Aorta (tissue), 5 donors: Measurements from ENCODE around the gene ARHGEF26. TPM values are rescaled to one million over a fixed set of nuclear protein-coding genes. Genes with fewer than 3 reads are reported as not detected.

Experiments
- ATAC-seq: fragments of 200-7000 bp; cut with Tn5 transposase; one replicate; pipeline ENCODE4 v1.9.1; 2022; ENCODE audit warnings: moderate library complexity; ENCODE audit not compliant: low FRiP score
- DNase-seq, 2 donors: peaks; one replicate each; pipeline ENCODE4 v3.0.0-alpha.2; 2020
- H3K27ac ChIP-seq, 2 donors: one replicate each; pipeline ENCODE4 v1.5.1; 2013; ENCODE audit warnings: low read length in 2 of 2, mild to moderate bottlenecking in 2 of 2, moderate library complexity in 2 of 2, control low read depth in 1 of 2, inconsistent platforms in 1 of 2, low read depth in 1 of 2
- H3K27me3 ChIP-seq, 2 donors: one replicate each; pipeline ENCODE4 v1.6.1; 2013; ENCODE audit warnings: control low read depth in 1 of 2, low read length in 1 of 2, mild to moderate bottlenecking in 1 of 2, moderate library complexity in 1 of 2; ENCODE audit not compliant: insufficient read depth in 2 of 2, control insufficient read depth in 1 of 2
- H3K36me3 ChIP-seq, 2 donors: one replicate each; pipeline ENCODE4 v1.6.1; 2013; ENCODE audit warnings: control low read depth in 1 of 2, low read length in 1 of 2, mild to moderate bottlenecking in 1 of 2; ENCODE audit not compliant: insufficient read depth in 2 of 2, control insufficient read depth in 1 of 2
- H3K4me1 ChIP-seq, 2 donors: one replicate each; pipeline ENCODE4 v1.6.1; 2013; ENCODE audit warnings: low read length in 2 of 2, control low read depth in 1 of 2, mild to moderate bottlenecking in 1 of 2, moderate library complexity in 1 of 2; ENCODE audit not compliant: insufficient read depth in 2 of 2, control insufficient read depth in 1 of 2
- H3K4me3 ChIP-seq, 2 donors: one replicate each; pipeline ENCODE4 v1.5.1; 2013; ENCODE audit warnings: low read length in 2 of 2, control low read depth in 1 of 2, mild to moderate bottlenecking in 1 of 2
- H3K9me3 ChIP-seq: one replicate; pipeline ENCODE4 v1.6.1; 2013; ENCODE audit warnings: mild to moderate bottlenecking, low read length; ENCODE audit not compliant: control insufficient read depth
- WGBS, 2 donors: extraction: QIAGEN DNeasy Blood & Tissue Kit; methylation state at CpG; one replicate each; pipeline ENCODE4 v1.1.7; 2013; 5-methylcytosine and 5-hydroxymethylcytosine counted together
- intact Hi-C, 2 donors: fragments of 100-400 bp; cut with DNase I; formaldehyde crosslinking; loops; one replicate each; pipeline versions ENCODE4 v1.14.2 to v1.15.0; 2022
- polyA plus RNA-seq, 2 donors: library from polyadenylated mRNA; stranded (reverse); fragments of 200-250 nt; gene quantifications; one replicate each; pipeline ENCODE4 v1.2.3, GENCODE V29; 2013
- total RNA-seq, 2 donors: library from RNA; stranded (reverse); fragmentation: NEBNext Ultra II Directional; extraction: Animal tissue kit (Norgen Biotek cat#: 25700); gene quantifications; one replicate each; pipeline ENCODE4 v1.2.1, GENCODE V29; 2021
- donor health status: healthy with polysubstance abuse.
- donor health status: Bipolar disorder and iron deficiency.
- donor health status: DM: no; HTN: no; CAD: no.
- donor health status: DM: no; HTN: no; CAD: no.
- donor health status: DM: yes; HTN: yes; CAD: no.

Gene ARHGEF26
- total and polyA plus RNA-seq, 4 donors = 16.4 to 31.5 (median 25.7) TPM

DNA sequence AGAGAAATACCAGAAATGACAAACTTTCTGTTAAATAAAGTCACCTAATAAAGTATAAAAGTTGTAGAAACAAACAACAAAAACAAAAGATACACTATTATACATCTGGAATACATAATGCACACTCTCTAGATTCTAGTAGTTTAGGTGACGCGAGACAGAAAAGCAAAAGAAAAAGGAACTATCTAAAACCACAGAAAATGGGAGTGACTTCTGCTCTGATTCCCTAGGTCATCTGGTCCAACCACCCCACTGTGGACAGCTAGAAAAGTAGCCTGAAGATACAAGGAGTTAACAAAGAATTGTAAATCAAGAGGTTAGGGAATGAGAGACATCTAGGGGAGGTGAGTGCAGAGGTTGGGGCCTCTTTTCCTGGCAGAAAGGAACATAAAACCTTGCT is 164.0 kb downstream of the ARHGEF26 start:
- Histone ChIP-seq H3K4me3 (no peak overlapping the region), H3K27me3 (no peaks in the 10 kb centered on the region), H3K4me1 (no peaks in the 10 kb centered on the region), H3K36me3 (no peaks in the 10 kb centered on the region), H3K9me3 (no peaks in the 10 kb centered on the region), H3K27ac (no peak overlapping the region)
- ATAC-seq (no peak), DNase-seq (no peak)
- intact Hi-C loops = no loop called here
- WGBS, 2 donors = 97 to 98% methylated on average over 2 of the region's 2 CpGs

DNA sequence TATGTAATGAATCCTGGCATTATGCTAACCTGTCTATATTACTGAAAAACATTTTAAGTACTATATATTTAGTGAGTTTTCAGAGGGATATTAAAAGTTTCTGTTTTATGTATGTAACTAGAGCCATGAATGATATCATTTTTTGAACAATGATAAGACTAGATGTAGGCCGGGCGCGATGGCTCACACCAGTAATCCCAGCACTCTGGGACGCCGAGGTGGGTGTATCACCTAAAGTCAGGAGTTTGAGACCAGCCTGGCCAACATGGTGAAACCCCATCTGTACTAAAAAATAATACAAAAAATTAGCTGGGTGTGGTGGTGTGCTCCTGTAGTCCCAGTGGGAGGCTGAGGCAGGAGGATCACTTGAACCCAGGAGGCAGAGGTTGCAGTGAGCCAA is 169.0 kb downstream of the ARHGEF26 start:
- Histone ChIP-seq H3K9me3 (no peaks in the 10 kb centered on the region), H3K27ac (no peak overlapping the region), H3K4me1 (no peaks in the 10 kb centered on the region), H3K27me3 (no peaks in the 10 kb centered on the region), H3K4me3 (no peak overlapping the region), H3K36me3 (peaks cover 0 to 3% of the 10 kb centered on the region in 2 donors)
- WGBS, 2 donors = 96 to 99% methylated on average over 5 of the region's 5 CpGs
- intact Hi-C loops = no loop called here
- ATAC-seq = no peak
- peak in 1 of 2 donors; percentile 40 for DNase-seq

DNA sequence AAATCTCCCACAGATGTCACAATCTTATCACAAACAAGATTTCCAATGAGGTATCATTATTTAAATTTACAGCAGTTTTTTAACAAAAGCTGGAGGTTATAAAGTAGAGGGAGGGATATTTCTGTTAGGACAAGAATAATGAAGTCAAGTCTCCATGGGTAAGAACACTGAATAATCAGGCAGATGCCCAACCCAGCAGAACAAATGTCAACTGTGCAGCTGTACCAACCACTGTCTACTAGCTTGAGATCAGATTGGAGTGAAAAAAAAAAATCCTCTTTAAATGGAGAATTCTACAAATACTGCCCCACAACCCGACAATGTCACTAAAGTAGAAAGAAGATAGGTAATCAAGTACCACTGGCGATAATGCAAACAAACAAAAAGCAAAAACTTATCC is 172.8 kb downstream of the ARHGEF26 start:
- Histone ChIP-seq H3K4me3 (no peak overlapping the region), H3K36me3 (peaks cover 0 to 3% of the 10 kb centered on the region in 2 donors), H3K27me3 (no peaks in the 10 kb centered on the region), H3K4me1 (no peaks in the 10 kb centered on the region), H3K9me3 (no peaks in the 10 kb centered on the region), H3K27ac (no peak overlapping the region)
- 97 to 100% methylated on average over 2 of the region's 2 CpGs for WGBS, 2 donors
- intact Hi-C loops = no loop called here
- ATAC-seq (no peak), DNase-seq (no peak)

DNA sequence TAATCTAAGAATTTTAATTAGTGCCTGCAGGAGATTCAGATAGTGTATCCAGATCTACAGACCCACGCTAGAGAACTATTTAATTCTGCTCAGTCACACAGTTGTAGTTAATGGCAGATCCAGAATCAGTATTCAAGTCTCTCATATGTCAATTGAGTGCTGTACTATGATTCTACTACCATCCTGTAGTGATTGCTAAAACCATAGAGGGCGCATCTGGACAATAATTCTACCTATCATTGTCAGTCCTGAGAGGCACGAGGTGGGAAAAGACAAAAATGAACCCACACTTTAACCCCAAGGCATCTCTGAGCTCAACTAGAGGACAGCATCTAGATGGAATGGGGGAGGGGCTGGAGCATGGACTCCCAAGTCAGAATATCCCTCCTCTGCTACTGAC is 180.4 kb downstream of the ARHGEF26 start:
- no peaks in the 10 kb centered on the region for H3K9me3 ChIP-seq
- WGBS, 2 donors = 86 to 91% methylated on average over 3 of the region's 3 CpGs
- H3K27ac ChIP-seq = no peak overlapping the region
- H3K36me3 ChIP-seq = peaks cover 2 to 3% of the 10 kb centered on the region in 2 donors
- H3K27me3 ChIP-seq = no peaks in the 10 kb centered on the region
- intact Hi-C loops = no loop called here
- H3K4me1 ChIP-seq = no peaks in the 10 kb centered on the region
- no peak for DNase-seq
- ATAC-seq = no peak
- no peak overlapping the region for H3K4me3 ChIP-seq

DNA sequence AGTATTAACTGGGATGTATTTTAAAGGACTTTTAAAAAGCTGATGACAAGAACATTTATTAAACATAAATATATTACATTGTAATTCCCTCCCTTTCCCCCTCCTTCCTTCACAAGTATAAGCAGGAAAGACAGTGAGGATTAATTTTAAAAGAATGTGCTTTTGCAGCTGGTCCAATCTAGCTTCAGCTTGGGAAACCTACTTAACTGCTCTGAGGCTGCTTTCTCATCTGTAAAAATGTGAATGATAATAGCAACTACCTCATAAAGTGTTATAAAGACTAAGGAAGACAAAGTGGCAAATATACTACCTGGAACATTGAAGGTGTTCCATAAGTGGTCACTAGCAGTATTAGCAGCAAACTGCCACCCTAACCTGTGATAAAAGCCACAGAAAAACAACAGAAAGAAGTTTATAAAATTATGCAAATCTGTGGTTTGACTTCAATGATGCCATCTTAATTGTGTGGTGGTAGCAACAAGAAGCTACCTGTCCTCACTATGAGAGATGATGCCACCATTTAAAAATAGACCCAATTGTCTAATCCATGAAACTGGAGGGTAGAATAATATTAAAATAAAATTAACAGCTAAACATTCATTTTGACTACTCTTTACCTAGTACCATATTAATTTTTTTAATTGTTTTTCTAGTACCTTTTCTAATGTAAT is 183.1 kb downstream of the ARHGEF26 start:
- no peak for DNase-seq
- Histone ChIP-seq H3K4me3 (no peak overlapping the region), H3K36me3 (peaks cover 2 to 3% of the 10 kb centered on the region in 2 donors), H3K27ac (no peak overlapping the region), H3K9me3 (no peaks in the 10 kb centered on the region), H3K27me3 (no peaks in the 10 kb centered on the region), H3K4me1 (peaks cover 0 to 3% of the 10 kb centered on the region in 2 donors)
- intact Hi-C loops = no loop called here
- ATAC-seq = no peak

DNA sequence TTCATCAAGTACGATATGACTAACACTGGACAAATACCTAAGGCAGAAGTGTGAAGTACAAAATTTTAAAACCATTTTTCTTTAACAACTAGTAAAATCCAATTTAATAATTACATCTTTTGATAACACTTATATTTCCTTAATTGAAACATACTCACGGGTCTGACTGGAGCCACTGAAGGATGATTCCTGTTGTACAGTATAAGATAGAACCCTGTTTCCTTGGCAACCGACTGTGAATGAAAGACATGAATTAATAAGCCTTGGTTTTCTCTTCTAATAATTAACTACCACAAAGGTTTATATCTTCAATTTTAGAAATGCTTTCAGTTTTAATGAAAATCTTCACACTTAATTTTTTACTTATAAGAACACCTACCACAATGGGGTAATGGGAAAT is 183.7 kb downstream of the ARHGEF26 start:
- H3K27ac ChIP-seq = no peak overlapping the region
- 90 to 95% methylated on average over 3 of the region's 3 CpGs for WGBS, 2 donors
- intact Hi-C loops = no loop called here
- peaks cover 0 to 3% of the 10 kb centered on the region in 2 donors for H3K4me1 ChIP-seq
- peaks cover 2 to 3% of the 10 kb centered on the region in 2 donors for H3K36me3 ChIP-seq
- H3K4me3 ChIP-seq = no peak overlapping the region
- no peaks in the 10 kb centered on the region for H3K27me3 ChIP-seq
- H3K9me3 ChIP-seq = no peaks in the 10 kb centered on the region
- DNase-seq (no peak), ATAC-seq (no peak)

DNA sequence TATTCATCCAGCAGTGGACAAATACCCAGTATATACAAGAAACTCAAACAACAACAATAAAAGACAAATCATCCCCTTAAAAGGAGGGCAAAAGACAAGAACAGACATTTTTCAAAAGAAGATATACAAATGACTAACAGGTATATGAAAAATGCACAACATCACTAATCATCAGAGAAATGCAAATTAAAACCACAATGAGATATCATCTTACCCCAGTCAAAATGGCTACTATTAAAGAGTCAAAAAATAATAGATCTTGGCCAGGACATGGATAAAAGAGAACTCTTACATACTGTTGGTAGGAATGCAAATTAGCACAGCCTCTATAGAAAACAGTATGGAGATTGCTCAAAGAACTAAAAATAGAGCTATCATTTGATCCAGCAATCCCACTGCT is 186.2 kb downstream of the ARHGEF26 start:
- no peaks in the 10 kb centered on the region for H3K9me3 ChIP-seq
- peaks cover 0 to 3% of the 10 kb centered on the region in 2 donors for H3K4me1 ChIP-seq
- intact Hi-C loops = no loop called here
- DNase-seq = no peak
- ATAC-seq = no peak
- no peaks in the 10 kb centered on the region for H3K27me3 ChIP-seq
- no peak overlapping the region for H3K27ac ChIP-seq
- H3K36me3 ChIP-seq = peaks cover 2 to 3% of the 10 kb centered on the region in 2 donors
- H3K4me3 ChIP-seq = no peak overlapping the region

Other genes with a start within 250 kb of the ARHGEF26 start
- 10 to 100 TPM; 82.9 to 86.4 TPM for gene DHX36, start 203.1 kb downstream of the ARHGEF26 start, total RNA-seq
- gene DHX36, start 203.1 kb downstream of the ARHGEF26 start, polyA plus RNA-seq = 10 to 100 TPM; 15.0 to 43.0 TPM